Central memory CD8-positive, alpha-beta T cell (primary cell): ENCODE results near the gene DBNDD1.
"Not testable (repeated sequence)": the region's sequence is repeated elsewhere in the genome, so short reads cannot be mapped to it uniquely, and the experiment has no call there.

Experiments
- ATAC-seq: fragments of 150-1000 bp; cut with Tn5 transposase; replicated peaks from 2 replicates; pipeline ENCODE4 v1.10.0; 2022; ENCODE audit warnings: mild to moderate bottlenecking, moderate FRiP score, moderate number of reproducible peaks; ENCODE audit not compliant: poor library complexity, severe bottlenecking; ENCODE audit errors: extremely low read depth
- DNase-seq, 2 donors: peaks; one replicate each; pipeline ENCODE4 v3.0.0; 2021; ENCODE audit warnings: low spot score in 2 of 2
- H3K27ac Mint-ChIP-seq: one replicate; pipeline ENCODE4 v1.8.0; 2022; ENCODE audit warnings: low read depth, mild to moderate bottlenecking, moderate library complexity, mixed read lengths
- H3K27me3 Mint-ChIP-seq: one replicate; pipeline ENCODE4 v1.8.0; 2022; ENCODE audit warnings: mixed read lengths
- H3K36me3 Mint-ChIP-seq: one replicate; pipeline ENCODE4 v1.8.0; 2022; ENCODE audit warnings: mild to moderate bottlenecking, moderate library complexity, mixed read lengths; ENCODE audit not compliant: insufficient read depth
- H3K4me1 Mint-ChIP-seq: one replicate; pipeline ENCODE4 v1.8.0; 2022; ENCODE audit warnings: mixed read lengths
- H3K4me3 Mint-ChIP-seq: one replicate; pipeline ENCODE4 v1.8.0; 2022; ENCODE audit warnings: mild to moderate bottlenecking, moderate library complexity, mixed read lengths
- H3K9me3 Mint-ChIP-seq: one replicate; pipeline ENCODE4 v1.8.0; 2022; ENCODE audit warnings: mixed read lengths

DBNDD1 gene

GRCh38 chr16:89972244-89973234 is 46.7 kb downstream of the DBNDD1 start:
- H3K9me3 Mint-ChIP-seq, result no peaks in the 10 kb centered on the region
- H3K27ac Mint-ChIP-seq, result peak overlapping the region; percentile 100
- peaks cover 20% of the 10 kb centered on the region for H3K4me1 Mint-ChIP-seq
- ATAC-seq (peak; percentile 91), DNase-seq (peak; percentile 81 to 85)
- H3K27me3 Mint-ChIP-seq, result no peaks in the 10 kb centered on the region
- H3K36me3 Mint-ChIP-seq, result peaks cover 14% of the 10 kb centered on the region
- peak overlapping the region; percentile 99 for H3K4me3 Mint-ChIP-seq

GRCh38 chr16:89971495-89972243 is 47.6 kb downstream of the DBNDD1 start:
- H3K9me3 Mint-ChIP-seq, result no peaks in the 10 kb centered on the region
- ATAC-seq, result no peak

GRCh38 chr16:89969741-89970410 is 49.4 kb downstream of the DBNDD1 start:
- ATAC-seq (no peak), DNase-seq (no peak)
- Mint-ChIP-seq H3K27ac (no peak overlapping the region), H3K27me3 (no peaks in the 10 kb centered on the region), H3K4me1 (peaks cover 19% of the 10 kb centered on the region), H3K36me3 (peaks cover 13% of the 10 kb centered on the region), H3K9me3 (no peaks in the 10 kb centered on the region), H3K4me3 (no peak overlapping the region)

More at GRCh38 chr16:89971495-89972243, 47.6 kb downstream of the DBNDD1 start:
- Mint-ChIP-seq H3K4me3 (peak overlapping the region; percentile 99), H3K36me3 (peaks cover 13% of the 10 kb centered on the region), H3K27ac (peak overlapping the region; percentile 100), H3K4me1 (peaks cover 20% of the 10 kb centered on the region), H3K27me3 (no peaks in the 10 kb centered on the region)
- DNase-seq, result no peak

GRCh38 chr16:89968074-89968473 is 51.2 kb downstream of the DBNDD1 start:
- peaks cover 13% of the 10 kb centered on the region for H3K36me3 Mint-ChIP-seq
- not testable (repeated sequence) for H3K4me3 Mint-ChIP-seq, ATAC-seq, H3K9me3 Mint-ChIP-seq, H3K4me1 Mint-ChIP-seq, DNase-seq, H3K27ac Mint-ChIP-seq, H3K27me3 Mint-ChIP-seq

GRCh38 chr16:89967436-89967835 is 51.8 kb downstream of the DBNDD1 start:
- not testable (repeated sequence) for H3K27me3 Mint-ChIP-seq, H3K27ac Mint-ChIP-seq, H3K4me3 Mint-ChIP-seq, DNase-seq, ATAC-seq, H3K4me1 Mint-ChIP-seq, H3K9me3 Mint-ChIP-seq, H3K36me3 Mint-ChIP-seq

GRCh38 chr16:89966756-89967155 is 52.5 kb downstream of the DBNDD1 start:
- Mint-ChIP-seq H3K27ac (no peak overlapping the region), H3K9me3 (no peaks in the 10 kb centered on the region), H3K27me3 (no peaks in the 10 kb centered on the region), H3K4me3 (no peak overlapping the region), H3K4me1 (no peaks in the 10 kb centered on the region), H3K36me3 (peaks cover 2% of the 10 kb centered on the region)
- ATAC-seq (no peak), DNase-seq (no peak)

- Mint-ChIP-seq H3K4me3 (no peak overlapping the region), H3K27me3 (no peaks in the 10 kb centered on the region), H3K4me1 (no peaks in the 10 kb centered on the region), H3K9me3 (no peaks in the 10 kb centered on the region), H3K36me3 (peaks cover 2% of the 10 kb centered on the region), H3K27ac (no peak overlapping the region)
- ATAC-seq (no peak), DNase-seq (no peak)
These were observed 53.6 kb downstream of the DBNDD1 start for GRCh38 chr16:89965447-89966225.

GRCh38 chr16:89964201-89964600 is 55.1 kb downstream of the DBNDD1 start:
- H3K27me3 Mint-ChIP-seq, result no peaks in the 10 kb centered on the region
- H3K36me3 Mint-ChIP-seq, result peaks cover 6% of the 10 kb centered on the region
- no peaks in the 10 kb centered on the region for H3K9me3 Mint-ChIP-seq
- no peak overlapping the region for H3K27ac Mint-ChIP-seq
- no peaks in the 10 kb centered on the region for H3K4me1 Mint-ChIP-seq
- DNase-seq (no peak), ATAC-seq (no peak)
- H3K4me3 Mint-ChIP-seq, result no peak overlapping the region

GRCh38 chr16:89962754-89963498 is 56.3 kb downstream of the DBNDD1 start:
- H3K4me3 Mint-ChIP-seq, result no peak overlapping the region
- H3K27ac Mint-ChIP-seq, result no peak overlapping the region
- no peaks in the 10 kb centered on the region for H3K9me3 Mint-ChIP-seq
- no peaks in the 10 kb centered on the region for H3K27me3 Mint-ChIP-seq
- DNase-seq (no peak), ATAC-seq (no peak)
- peaks cover 11% of the 10 kb centered on the region for H3K4me1 Mint-ChIP-seq
- H3K36me3 Mint-ChIP-seq, result peaks cover 10% of the 10 kb centered on the region

- no peak for ATAC-seq
- H3K27me3 Mint-ChIP-seq, result no peaks in the 10 kb centered on the region
- no peak for DNase-seq
- no peak overlapping the region for H3K4me3 Mint-ChIP-seq
- no peaks in the 10 kb centered on the region for H3K9me3 Mint-ChIP-seq
- H3K4me1 Mint-ChIP-seq, result peaks cover 11% of the 10 kb centered on the region
- H3K27ac Mint-ChIP-seq, result peak overlapping the region; percentile 22
- peaks cover 14% of the 10 kb centered on the region for H3K36me3 Mint-ChIP-seq
These were observed 57.3 kb downstream of the DBNDD1 start for GRCh38 chr16:89961920-89962319.

- Mint-ChIP-seq H3K9me3 (no peaks in the 10 kb centered on the region), H3K36me3 (peaks cover 14% of the 10 kb centered on the region), H3K4me3 (no peak overlapping the region), H3K27me3 (no peaks in the 10 kb centered on the region), H3K4me1 (peaks cover 11% of the 10 kb centered on the region), H3K27ac (no peak overlapping the region)
- DNase-seq (no peak), ATAC-seq (no peak)
These were observed 58.3 kb downstream of the DBNDD1 start for GRCh38 chr16:89960966-89961365.
